Mucosa of stomach (tissue), 1 donor: Measurements from ENCODE around the gene CPAMD8.
"Not testable (repeated sequence)": the region's sequence is repeated elsewhere in the genome, so short reads cannot be mapped to it uniquely, and the experiment has no call there.

Source experiments
- H3K27me3 ChIP-seq: one replicate; pipeline ENCODE4 v1.7.0; 2013; ENCODE audit warnings: mild to moderate bottlenecking, low read length; ENCODE audit not compliant: control insufficient read depth, insufficient read depth
- H3K36me3 ChIP-seq: one replicate; pipeline ENCODE4 v1.7.0; 2013; ENCODE audit warnings: low read length; ENCODE audit not compliant: control insufficient read depth, insufficient read depth
- H3K4me1 ChIP-seq: one replicate; pipeline ENCODE4 v1.7.0; 2013; ENCODE audit warnings: mild to moderate bottlenecking, low read length; ENCODE audit not compliant: control insufficient read depth, insufficient read depth
- H3K4me3 ChIP-seq: one replicate; pipeline ENCODE4 v1.7.0; 2013; ENCODE audit warnings: low read length
- H3K9ac ChIP-seq: one replicate; pipeline ENCODE4 v1.7.0; 2013; ENCODE audit warnings: mild to moderate bottlenecking, low read length, moderate library complexity
- H3K9me3 ChIP-seq: one replicate; pipeline ENCODE4 v1.7.0; 2013; ENCODE audit warnings: mild to moderate bottlenecking, low read length, moderate library complexity; ENCODE audit not compliant: control insufficient read depth
- donor health status: Pancreatic carcinoma.

Gene CPAMD8

DNA sequence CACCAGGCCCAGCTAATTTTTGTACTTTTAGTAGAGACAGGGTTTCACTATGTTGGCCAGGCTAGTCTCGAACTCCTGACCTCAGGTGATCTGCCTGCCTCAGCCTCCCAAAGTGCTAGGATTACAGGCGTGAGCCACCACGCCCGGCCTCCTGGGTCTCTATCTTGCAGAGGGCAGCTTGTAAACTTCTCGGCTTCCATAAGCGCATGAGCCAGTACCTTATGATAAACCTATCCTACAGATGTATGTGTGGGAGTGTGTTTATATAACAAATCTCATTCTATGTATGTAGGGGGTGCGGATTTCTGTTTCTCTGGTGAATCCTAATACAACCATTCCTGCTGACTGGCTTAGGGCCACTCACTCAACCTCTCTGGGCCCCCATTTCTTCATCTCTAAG, 86.5 kb downstream of the CPAMD8 start:
- H3K9me3 ChIP-seq, H3K36me3 ChIP-seq, H3K4me3 ChIP-seq, H3K4me1 ChIP-seq, H3K27me3 ChIP-seq, H3K9ac ChIP-seq: not testable (repeated sequence)

DNA sequence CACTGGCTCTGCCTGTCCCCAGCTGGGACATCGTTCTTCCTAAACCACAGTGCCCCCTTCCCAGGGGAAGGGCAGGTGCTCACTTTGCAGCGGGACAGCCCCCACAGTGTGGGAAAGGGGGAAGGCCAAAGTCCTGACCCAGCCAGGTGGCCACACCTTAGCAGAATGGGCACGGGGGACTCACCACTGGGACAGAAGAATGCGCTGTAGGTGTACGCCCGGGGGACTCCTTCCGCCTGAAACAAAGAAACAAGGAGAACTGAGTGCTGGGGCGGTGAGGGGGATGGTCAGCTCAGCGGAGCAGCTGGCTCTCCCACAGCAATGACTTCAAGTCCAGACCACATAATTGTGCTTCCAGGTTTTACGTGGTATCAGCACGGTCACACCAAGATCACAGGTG, 88.4 kb downstream of the CPAMD8 start:
- Histone ChIP-seq H3K36me3 (no peaks in the 10 kb centered on the region), H3K4me1 (no peaks in the 10 kb centered on the region), H3K4me3 (no peak overlapping the region), H3K27me3 (no peaks in the 10 kb centered on the region), H3K9ac (no peak overlapping the region), H3K9me3 (no peaks in the 10 kb centered on the region)

DNA sequence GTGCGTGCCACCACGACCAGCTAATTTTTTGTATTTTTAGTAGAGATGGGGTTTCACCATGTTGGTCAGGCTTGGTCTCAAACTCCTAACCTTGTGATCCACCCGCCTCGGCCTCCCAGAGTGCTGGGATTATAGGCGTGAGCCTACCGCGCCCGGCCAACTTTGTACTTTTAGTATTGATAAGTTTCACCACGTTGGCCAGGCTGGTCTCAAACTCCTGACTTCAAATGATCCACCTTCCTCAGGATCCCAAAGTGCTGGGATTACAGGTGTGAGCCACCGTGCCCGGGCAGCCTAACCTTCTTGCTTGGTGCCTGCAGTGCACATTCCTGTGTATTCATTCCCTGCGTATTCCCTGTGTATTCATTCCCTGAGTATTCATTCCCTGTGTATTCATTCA, 88.8 kb downstream of the CPAMD8 start:
- not testable (repeated sequence) for H3K4me3 ChIP-seq, H3K4me1 ChIP-seq, H3K9ac ChIP-seq

DNA sequence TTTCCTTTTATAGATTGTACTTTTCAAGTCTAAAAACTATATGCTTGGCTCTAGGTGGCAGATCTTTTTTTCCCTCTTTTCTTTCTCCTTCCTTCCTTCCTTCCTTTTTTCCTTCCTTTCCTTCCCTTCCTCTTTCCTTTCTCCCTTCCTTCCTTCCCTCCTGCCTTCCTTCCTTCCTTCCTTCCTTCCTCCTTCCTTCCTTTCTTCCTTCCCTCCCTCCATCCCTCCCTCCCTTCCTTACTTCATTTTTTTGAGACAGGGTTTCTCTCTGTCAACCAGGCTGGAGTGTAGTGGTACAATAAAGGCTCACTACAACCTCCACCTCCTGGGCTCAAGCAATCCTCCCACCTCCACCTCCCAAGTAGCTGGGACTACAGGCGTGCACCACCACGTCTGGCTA, 89.7 kb downstream of the CPAMD8 start:
- H3K27me3 ChIP-seq, result no peaks in the 10 kb centered on the region
- H3K36me3 ChIP-seq, result no peaks in the 10 kb centered on the region
- no peaks in the 10 kb centered on the region for H3K4me1 ChIP-seq
- H3K9me3 ChIP-seq, result no peaks in the 10 kb centered on the region
- no peak overlapping the region for H3K9ac ChIP-seq
- H3K4me3 ChIP-seq, result no peak overlapping the region

More for the DNA sequence above, 88.8 kb downstream of the CPAMD8 start:
- not testable (repeated sequence) for H3K36me3 ChIP-seq, H3K27me3 ChIP-seq, H3K9me3 ChIP-seq

DNA sequence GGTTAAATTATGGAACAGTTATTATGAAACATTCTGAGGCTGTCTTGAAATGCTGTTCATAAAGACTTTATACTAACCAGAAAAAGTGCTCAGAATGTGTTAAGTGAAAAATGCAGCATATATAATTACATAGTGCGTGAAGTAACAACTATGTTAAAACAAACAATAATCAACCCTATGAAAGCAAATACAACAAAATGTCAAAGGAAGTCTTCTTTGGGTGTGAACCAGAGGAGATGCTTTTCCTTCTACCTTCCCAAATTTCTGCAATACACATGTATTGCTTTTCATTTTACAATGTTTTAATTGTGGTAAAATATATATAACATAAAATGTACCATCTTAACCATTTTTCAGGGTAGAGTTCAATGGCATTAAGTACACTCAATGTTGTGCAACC, 92.1 kb downstream of the CPAMD8 start:
- H3K27me3 ChIP-seq, result no peaks in the 10 kb centered on the region
- H3K36me3 ChIP-seq, result no peaks in the 10 kb centered on the region
- no peak overlapping the region for H3K4me3 ChIP-seq
- no peaks in the 10 kb centered on the region for H3K4me1 ChIP-seq
- no peak overlapping the region for H3K9ac ChIP-seq
- H3K9me3 ChIP-seq, result no peaks in the 10 kb centered on the region

DNA sequence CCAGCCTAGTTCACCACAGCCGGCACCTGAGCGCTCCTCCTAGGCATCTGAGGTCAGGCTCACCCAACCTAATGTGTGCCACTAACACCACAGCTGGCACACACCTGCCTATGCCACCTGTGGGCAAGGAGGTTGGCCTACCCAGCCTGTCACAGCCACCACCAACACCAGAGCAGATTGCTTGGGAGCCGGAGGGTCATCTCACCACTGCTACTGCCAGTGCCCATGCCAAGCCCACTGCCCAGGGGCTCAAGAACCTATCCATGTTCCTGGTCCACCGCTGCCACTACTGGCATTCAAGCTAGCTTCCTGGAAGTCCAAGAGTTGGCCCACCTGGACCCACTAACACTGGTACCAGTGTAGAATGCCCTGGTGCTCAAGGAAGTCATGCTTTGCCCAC, 95.3 kb downstream of the CPAMD8 start:
- Histone ChIP-seq H3K27me3 (no peaks in the 10 kb centered on the region), H3K9me3 (no peaks in the 10 kb centered on the region), H3K36me3 (no peaks in the 10 kb centered on the region), H3K4me3 (no peak overlapping the region), H3K9ac (no peak overlapping the region), H3K4me1 (no peaks in the 10 kb centered on the region)

DNA sequence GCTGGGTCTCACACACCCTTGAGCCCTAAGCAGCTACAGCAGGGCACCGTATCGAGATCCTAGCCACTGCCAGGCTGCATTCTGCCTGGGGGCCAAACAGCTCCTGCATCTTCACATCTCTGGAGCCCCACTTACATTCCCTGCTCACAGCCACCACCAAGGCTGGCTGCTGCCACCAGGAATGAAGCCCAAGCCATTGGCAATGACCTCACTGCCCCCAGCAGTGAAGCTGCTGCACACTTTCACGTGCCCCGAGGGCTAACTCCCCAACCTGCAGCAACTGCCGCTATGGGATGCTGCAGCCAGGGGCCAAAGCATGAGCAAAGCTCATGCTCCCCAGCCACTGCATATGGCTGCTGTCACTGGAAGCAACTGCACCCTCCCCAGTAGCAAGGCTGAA, 95.9 kb downstream of the CPAMD8 start:
- no peaks in the 10 kb centered on the region for H3K4me1 ChIP-seq
- H3K27me3 ChIP-seq, result no peaks in the 10 kb centered on the region
- H3K9me3 ChIP-seq, result no peaks in the 10 kb centered on the region

DNA sequence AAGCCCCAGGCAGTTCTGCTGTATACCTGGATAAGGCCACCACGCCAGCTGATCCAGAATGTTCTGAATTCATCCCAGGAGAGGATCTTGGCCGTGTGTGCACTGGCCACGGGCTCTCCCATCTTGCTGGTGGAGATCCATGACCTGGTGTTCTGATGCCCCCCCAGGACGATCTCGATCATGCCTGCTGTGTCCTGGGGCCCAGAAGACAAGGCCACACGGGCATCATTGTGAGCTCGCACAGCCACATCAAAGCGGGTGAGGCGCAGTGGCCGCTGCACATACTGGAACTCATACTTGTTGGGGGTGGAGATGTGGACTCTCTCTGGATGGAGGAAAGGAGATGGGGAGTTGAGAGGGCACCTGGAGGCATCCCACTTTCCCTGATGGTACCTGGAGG, 97.7 kb downstream of the CPAMD8 start:
- no peak overlapping the region for H3K9ac ChIP-seq
- no peaks in the 10 kb centered on the region for H3K4me1 ChIP-seq
- H3K36me3 ChIP-seq, result no peaks in the 10 kb centered on the region
- H3K4me3 ChIP-seq, result no peak overlapping the region
- H3K27me3 ChIP-seq, result no peaks in the 10 kb centered on the region
- no peaks in the 10 kb centered on the region for H3K9me3 ChIP-seq

More for the DNA sequence above, 95.9 kb downstream of the CPAMD8 start:
- Histone ChIP-seq H3K36me3 (no peaks in the 10 kb centered on the region), H3K9ac (no peak overlapping the region), H3K4me3 (no peak overlapping the region)

DNA sequence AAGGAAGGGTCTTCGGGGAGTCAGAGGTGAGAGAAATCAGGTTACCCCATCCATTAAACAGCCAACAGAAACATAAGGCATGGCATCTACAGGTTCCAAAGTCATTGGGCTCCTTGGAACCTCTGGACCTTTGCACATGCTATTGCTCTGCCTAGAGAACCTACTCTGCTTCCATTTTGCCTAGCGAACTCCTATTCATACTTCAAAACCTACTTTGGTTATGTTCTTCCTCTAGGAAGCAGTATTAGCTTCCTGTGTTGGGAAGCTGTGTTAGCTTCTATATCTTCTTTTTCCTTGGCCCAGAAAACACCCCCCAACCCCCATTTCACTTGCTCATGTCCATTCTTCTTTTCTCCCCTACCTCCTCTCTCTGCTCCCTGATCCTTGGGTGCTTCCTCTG, 98.3 kb downstream of the CPAMD8 start:
- no peak overlapping the region for H3K9ac ChIP-seq

DNA sequence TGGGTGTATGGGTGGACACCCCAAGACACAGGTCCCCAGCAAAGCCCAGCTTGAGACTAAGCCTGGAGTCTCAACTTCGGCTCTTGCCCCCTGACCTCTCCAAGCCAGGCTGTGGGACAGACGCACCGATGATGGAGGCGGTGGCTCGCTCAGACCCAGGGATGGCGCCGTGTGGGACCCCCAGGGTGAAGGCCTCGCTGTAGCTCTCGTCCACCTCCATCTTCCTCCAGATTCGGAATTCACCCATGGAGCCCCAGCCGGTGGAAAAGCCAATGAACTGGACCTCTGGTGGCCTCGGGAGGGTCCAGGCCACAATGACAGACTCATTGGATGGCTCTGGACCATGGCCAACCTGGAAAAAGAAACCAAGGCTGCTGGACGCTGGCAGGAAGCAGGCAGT, 98.7 kb downstream of the CPAMD8 start:
- Histone ChIP-seq H3K36me3 (no peaks in the 10 kb centered on the region), H3K4me3 (no peak overlapping the region), H3K9me3 (no peaks in the 10 kb centered on the region), H3K9ac (no peak overlapping the region), H3K4me1 (no peaks in the 10 kb centered on the region), H3K27me3 (no peaks in the 10 kb centered on the region)

More for the DNA sequence above, 98.3 kb downstream of the CPAMD8 start:
- Histone ChIP-seq H3K27me3 (no peaks in the 10 kb centered on the region), H3K9me3 (no peaks in the 10 kb centered on the region), H3K4me3 (no peak overlapping the region), H3K4me1 (no peaks in the 10 kb centered on the region), H3K36me3 (no peaks in the 10 kb centered on the region)

DNA sequence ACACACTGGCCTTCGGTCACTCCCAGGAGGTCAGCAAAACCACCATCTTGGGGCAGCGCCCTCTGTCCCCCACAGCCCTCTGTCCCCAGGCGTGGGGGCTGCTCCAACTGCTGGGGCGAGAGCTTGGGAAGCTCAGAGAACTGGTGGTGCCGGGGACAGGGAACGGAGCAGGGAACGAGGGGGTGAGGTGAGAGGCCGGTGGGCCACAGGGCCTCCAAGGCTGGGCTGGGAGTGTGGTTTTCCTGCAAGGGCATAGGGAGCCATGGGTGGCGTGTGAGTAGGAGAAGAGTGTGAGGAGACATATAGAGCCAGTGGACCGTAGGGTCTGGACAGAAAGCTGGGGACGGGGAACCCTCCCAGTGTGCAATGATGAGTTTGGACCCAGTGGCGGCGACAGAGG, 103.7 kb downstream of the CPAMD8 start:
- Histone ChIP-seq H3K4me1 (no peaks in the 10 kb centered on the region), H3K4me3 (no peak overlapping the region), H3K9ac (no peak overlapping the region), H3K36me3 (no peaks in the 10 kb centered on the region), H3K27me3 (no peaks in the 10 kb centered on the region), H3K9me3 (no peaks in the 10 kb centered on the region)

DNA sequence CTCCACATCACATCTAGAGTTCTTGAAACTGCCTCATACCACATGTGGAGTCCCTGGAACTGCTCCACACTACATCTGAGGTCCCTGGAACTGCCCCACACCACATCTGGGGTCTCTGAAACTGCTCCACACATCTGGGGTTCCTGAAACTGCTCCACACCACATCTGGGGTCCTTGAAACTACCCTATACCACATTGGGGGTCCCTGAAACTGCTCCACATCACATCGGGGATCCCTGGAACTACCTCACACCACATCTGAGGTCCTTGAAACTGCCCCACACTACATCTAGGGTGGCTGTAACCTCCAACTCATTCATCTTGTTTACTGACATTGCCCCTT, 104.0 kb downstream of the CPAMD8 start:
- H3K4me3 ChIP-seq, result no peak overlapping the region
- H3K9me3 ChIP-seq, result no peaks in the 10 kb centered on the region
- no peaks in the 10 kb centered on the region for H3K36me3 ChIP-seq
- H3K27me3 ChIP-seq, result no peaks in the 10 kb centered on the region
- no peaks in the 10 kb centered on the region for H3K4me1 ChIP-seq
- no peak overlapping the region for H3K9ac ChIP-seq

DNA sequence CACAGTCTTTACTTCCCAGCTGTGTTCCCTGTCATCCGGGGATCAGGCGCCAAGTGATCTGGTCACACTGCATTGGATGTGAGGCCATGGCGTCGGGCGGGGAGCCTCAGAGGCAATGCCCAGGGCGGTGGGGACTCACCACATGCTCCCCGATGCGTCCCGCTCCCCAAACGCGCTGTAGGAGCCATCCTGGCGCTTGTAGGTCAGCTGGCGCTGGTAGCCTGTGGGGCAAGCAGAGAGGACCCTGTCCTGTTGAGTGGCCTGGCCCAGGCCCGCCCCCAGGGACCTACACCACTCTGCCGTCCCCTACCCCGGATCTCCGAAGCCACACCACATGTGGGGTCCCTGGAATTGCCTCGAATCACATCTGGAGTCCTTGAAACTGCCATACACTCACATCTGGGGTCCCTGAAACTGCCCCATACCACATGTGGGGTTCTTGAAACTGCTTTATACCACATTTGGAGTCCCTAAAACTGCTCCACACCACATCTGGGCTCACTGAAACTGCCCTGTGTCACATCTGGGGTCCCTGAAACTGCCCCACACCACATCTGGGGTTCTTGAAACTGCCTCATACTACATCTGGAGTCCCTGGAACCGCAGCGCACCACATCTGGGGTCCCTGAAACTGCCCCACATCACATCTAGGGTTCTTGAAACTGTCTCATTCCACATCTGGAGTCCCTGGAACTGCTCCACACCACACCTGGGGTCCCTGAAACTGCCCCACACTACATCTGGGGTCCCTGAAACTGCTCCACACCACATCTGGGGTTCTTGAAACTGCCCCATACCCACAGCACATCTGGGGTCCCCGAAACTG, 104.6 kb downstream of the CPAMD8 start:
- no peaks in the 10 kb centered on the region for H3K27me3 ChIP-seq
- H3K9me3 ChIP-seq, result no peaks in the 10 kb centered on the region
- H3K36me3 ChIP-seq, result no peaks in the 10 kb centered on the region
- no peaks in the 10 kb centered on the region for H3K4me1 ChIP-seq
- no peak overlapping the region for H3K9ac ChIP-seq
- H3K4me3 ChIP-seq, result no peak overlapping the region
